GM12872 (cell line): ENCODE results near the gene KRT6C.

Source experiments
- CTCF ChIP-seq: IDR thresholded peaks from 3 replicates; pipeline ENCODE4 v1.5.1; 2011; ENCODE audit warnings: low read depth, mild to moderate bottlenecking, low read length, moderate library complexity; ENCODE audit not compliant: insufficient read depth

Gene KRT6C

GRCh38 chr12:52497975-52498374, 24.4 kb upstream of the KRT6C start:
- no peak for TF ChIP-seq CTCF

GRCh38 chr12:52496590-52497071, 23.0 kb upstream of the KRT6C start:
- no peak for TF ChIP-seq CTCF

- no peak for TF ChIP-seq CTCF
Measured at GRCh38 chr12:52496054-52496453, 22.4 kb upstream of the KRT6C start.

- no peak for TF ChIP-seq CTCF
Measured at GRCh38 chr12:52495389-52495788, 21.8 kb upstream of the KRT6C start.

GRCh38 chr12:52494518-52494917, 20.9 kb upstream of the KRT6C start:
- no peak for TF ChIP-seq CTCF

- TF ChIP-seq CTCF: no peak
Measured at GRCh38 chr12:52494100-52494499, 20.5 kb upstream of the KRT6C start.

- TF ChIP-seq CTCF: no peak
Measured at GRCh38 chr12:52493172-52493571, 19.6 kb upstream of the KRT6C start, which contains the start of gene KRT6A. Gene KRT6A, minus strand, starts transcription at chr12:52493257. Its CDS starts 69 bp downstream, at chr12:52493188.

- no peak for TF ChIP-seq CTCF
Measured at GRCh38 chr12:52488736-52489135, 15.1 kb upstream of the KRT6C start.
